HuH-7.5 (cell line): ENCODE results near the gene SLC6A3.

Experiments used
- DNase-seq: peaks from one replicate; pipeline ENCODE4 v3.0.0; 2011; ENCODE audit warnings: low spot score

Gene SLC6A3

DNA sequence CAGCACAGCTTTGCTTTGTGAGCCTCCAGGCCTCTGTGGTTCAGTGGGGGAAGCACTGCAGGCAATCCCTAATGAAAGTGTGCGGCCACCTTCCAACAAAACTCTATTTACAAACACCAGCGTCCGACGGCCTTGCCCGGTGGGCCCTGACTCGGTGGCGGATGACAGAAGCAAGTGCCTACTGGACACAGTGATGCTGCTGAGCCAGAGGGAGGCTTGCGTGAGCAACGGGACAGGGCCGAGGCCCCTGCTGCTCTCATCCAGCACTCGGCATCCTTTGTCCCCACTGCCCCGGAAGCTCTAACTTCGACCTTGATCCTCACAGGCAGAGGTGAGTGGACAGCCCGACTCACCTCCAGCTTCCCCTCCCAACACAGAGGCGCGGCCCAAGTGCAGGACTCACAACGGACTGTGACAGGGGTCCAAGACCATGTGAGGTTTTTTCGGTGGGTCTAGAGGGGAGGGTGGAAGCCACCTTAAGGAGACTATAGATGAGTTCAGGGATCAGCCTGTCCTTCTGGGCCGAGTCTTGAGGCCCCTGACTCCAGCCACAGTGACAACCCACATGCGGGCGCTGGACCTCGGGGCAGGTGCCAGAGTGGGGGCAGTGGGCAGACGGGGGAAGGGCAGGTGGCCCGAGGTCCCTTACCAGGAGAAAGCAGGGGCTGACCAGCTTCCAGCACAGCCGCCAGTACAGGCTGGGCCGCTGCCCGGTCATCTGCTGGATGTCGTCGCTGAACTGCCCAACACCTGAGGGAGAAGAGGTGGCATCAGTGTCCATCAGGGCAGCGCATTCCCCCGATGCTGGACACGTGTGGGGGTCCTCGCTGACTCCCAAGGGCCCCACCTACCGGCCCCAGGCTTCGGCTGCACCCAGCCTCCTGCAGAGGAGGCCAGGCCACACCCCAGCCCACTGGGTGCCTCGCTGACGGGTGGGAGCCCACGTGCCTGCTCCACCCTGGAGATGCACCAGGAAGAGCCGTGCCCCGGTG, 39.4 kb downstream of the SLC6A3 start:
- DNase-seq, result no peak

DNA sequence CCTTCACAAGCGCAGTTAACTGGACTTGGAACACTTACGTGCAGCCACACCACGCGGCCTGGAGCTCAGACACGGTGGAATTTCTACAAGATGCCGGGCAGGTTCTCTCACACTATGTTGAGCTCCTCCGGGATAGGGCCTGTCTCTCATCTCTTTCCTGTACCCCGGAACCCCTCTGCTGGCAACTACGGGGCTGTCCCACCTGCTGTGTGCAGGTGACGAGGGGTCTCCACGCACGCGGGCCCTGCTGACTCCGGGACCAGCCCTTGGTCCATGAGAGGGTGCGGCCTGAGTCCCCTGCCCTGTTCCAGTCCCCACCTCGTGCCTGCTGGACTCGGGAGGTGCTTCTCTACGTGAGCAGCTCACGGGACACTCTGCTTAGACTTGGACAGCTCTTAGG, 40.1 kb downstream of the SLC6A3 start:
- no peak for DNase-seq

DNA sequence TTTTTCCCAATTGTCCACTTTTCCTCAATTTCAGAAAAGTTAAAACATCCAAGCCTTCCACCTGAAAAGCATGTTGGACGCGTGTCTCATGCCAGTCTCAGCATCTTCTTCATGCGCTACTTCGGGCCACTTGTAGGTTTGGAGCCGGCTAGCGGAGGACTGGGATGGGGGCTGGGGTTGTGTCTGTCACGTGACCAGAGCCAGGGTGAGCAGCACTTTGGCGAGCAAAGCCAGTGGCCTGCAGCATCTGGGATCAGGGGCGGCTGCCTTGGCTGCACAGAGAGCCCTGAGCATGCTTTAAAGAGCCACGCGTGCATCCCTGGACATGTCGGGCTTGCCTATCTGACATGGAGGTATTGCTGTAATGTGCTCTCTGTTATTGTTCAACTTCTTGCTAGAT, 41.2 kb downstream of the SLC6A3 start:
- DNase-seq, result no peak

DNA sequence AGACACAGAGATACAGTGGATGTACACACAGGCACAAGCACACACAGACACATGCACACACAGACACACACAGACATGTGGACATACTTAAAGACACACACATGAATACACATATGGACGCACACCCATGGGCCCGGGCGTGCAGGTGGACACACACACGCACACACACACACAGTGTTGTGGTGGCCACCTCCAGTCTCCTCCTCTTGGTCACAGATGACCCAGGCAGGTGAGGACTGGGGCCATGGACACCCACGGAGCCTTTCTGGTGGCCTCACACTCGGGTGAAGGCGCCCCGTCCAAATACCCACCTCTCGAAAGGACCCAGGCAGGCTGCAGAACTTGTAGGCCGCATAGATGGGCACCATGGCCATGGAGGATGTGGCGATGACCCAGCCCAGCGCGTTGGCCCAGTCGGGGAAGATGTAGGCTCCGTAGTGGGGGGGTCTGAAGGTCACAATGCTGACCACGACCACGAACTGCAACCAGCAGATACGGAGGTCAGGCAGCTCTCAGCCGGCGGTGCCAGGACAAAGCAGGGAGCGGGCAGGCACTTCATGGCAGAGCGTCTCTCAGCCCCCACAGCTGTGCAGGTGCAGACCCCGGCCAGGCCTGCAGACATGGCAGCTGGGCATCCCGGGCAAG, 42.5 kb downstream of the SLC6A3 start:
- DNase-seq, result no peak

DNA sequence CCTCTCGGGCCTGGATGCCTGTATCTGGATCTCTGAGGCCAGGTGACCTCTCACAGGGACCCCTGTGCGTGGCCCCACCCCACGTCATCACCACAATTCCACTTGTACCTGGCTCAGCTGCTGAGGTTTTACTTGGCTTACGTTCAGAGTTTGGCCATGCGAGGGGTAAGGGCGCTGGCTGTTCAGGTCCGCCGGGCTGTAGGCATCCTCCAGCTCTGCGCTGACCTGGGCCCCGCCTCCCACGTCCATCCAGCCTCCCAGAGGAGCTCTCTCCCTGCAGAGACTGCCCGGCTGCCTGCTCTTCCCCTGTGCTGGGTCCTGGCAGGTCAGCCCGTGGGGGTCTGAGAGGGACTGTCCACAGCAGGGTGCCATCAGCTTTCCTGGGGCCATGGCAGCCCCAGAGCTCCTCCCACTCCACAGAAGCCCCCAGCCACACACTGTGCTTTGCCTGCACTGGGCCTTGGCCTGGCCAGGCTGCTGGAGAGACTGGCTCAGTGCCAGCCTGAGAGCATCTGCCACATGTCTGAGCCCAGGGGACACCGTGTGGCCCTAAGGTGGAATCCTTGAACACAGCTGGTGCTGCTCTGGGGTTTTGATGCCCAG, 43.6 kb downstream of the SLC6A3 start:
- DNase-seq, result no peak

DNA sequence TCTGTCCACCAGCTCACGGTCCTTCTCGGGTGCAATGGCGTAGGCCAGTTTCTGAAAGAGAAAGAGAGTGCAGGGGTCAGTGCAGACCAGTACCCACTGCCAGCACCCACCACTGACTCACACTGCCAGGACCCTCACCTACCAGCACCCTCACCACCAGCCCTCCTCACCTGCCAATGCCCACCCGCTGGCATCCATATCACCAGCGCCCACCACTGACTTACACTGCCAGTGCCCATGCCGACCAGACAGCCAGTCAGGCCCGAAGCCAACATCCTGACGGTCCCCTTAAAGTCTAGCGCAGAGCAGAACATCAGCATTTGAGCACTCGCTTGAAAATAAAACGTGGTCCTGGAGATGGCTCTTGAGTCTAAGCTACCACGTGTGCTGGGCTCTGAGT, 44.3 kb downstream of the SLC6A3 start:
- no peak for DNase-seq

DNA sequence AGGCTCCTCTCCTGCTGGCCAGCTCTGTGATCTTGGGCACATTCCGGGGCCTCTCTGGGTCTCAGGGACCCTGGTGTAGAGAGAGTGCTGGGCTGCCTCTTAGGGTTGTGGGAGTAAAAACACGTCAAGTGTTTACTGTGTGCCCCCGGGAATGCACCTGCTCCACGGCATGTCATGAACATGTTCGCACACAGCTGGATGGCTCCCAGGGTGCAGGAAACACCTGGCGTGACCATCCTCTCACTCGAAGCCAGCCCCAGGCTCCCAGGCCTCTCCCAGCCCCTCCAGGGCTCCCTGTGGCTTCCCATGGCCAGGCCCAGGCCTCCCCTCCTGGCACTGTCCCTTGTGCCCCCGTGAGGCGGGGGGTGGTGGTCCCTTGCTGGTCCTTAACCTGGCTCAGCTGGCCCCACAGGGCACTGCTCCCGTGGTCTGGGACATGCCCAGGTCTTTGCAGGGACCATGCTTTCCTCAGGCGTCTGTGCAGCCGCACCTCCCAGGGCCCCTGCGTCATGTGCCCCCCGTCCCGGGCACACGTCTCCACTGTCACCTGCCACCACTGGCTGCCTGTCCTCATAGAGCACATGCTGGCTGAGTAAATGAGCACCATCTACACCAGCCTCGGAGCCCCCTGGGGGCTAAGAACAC, 44.9 kb downstream of the SLC6A3 start:
- DNase-seq, result no peak

DNA sequence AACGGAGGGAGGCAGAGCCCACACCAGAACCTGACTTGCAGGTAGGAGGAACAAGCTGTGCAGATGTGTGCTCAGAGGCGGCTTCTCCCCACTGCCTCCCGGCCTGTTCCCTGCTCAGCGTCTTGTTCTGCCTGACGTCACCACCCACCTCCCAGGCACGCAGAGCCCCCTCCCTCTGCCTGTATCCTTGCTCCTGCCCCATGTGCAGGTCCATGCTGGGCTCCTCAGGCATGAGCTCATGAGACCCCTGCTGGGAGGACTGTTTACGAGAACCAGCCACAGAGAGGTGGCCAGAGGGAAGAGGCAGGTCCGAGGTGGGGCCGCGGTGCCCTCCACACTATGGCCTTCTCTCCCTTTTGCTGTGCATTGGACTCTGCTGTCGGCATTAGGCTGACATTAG, 45.5 kb downstream of the SLC6A3 start:
- DNase-seq, result no peak

DNA sequence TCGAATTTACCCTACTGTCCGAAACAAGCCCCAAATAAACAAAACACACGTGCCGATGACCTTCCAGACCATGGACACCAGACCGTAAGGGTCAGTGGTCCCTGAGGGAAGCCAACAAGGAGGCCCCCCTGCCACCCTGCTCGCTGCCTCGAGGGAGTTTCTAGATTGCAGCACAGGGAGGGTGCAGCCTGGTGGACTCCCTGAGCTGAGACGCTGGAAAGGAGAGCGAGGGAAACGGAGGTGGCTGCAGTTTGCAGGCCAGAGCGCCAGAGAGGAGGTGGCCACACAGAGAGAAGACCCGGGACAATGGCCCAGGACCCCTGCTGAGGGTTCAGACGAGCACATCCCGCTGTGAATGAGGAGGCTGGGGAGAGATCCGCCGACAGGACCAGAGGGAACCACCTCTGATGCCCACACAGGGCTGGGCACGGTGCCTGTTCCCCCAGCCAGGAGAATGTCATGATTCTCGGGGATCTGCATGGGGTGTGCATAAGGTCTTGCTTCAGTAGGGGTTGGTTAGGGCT, 48.9 kb downstream of the SLC6A3 start:
- DNase-seq, result no peak

DNA sequence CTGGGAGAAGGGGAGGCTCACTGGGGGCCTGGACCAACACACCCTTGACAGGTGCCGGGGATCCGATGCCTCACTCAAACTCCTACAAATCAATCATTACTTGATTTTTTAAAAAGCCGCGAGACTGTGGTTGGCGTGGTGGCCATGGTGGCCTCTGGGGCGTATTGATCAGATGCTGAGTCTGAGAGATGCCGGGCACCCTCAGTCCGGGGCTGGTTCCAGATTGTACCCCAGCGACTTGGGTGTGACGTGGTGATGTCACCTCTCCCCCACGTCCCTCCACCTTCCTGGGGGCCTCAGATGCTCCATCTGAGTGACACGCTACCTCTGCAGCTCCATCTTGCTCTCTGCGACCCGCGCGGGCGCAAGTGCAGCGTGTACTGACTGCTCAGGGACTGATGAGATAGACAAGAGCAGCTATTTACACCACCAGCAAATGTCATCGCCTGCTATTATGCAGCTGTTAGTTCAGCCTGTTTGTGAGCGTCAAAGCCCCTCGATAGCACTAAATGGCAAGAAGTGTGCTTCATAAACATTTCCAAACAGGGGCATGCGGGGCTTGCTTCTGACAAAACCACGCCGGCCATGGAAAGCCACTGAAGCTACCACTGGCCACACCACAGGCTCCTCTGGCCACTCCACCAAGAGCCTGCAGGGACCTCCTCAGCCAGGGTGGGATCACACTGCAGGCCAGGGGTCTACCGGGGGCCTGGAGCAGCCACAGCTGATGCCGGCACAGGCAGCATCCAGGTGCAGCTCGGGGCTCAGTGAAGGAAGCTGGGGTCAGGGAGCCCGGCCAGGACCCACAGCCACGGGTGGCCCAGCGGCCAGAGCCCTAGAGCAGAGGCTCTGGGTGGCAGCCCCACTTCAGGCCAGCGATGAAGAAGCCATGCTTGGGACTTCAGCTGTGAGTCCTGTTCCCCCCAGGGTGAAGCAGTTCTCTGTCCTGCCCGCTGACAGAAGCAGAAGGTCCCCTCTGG, 50.1 kb downstream of the SLC6A3 start:
- DNase-seq, result no peak

DNA sequence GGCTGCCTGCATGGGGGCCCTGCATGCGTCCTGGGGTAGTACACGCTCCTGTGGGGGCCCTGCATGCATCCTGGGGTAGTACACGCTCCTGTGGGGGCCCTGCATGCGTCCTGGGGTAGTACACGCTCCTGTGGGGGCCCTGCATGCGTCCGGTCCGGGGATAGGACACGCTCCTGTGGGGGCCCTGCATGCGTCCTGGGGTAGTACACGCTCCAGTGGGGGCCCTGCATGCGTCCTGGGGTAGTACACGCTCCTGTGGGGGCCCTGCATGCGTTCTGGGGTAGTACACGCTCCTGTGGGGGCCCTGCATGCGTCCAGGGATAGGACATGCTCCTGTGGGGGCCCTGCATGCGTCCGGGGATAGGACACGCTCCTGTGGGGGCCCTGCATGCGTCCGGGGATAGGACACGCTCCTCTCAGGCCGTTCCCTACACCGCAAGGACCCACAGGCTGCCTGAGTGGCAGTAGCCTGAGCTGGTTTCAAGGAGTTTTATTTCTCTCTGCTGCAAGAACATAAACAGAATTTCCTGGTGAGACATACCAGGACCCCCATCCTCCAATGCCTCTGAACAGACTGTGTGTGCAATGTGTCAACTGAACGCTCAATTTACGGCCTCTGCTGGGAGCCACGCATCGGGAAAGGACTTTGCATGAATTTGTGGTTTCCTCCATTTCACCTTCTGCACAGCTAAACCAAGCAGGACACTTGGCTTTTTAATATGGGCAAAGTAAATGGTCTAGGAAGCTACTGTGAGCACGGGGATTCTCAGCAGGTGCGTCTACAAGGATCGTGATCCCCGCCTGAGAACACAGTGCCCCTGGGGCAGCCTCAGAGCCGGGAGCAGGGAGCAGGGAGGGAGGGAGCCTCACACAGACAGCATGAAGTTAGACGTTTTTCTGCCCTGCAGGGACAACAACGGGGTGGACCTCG, 51.4 kb downstream of the SLC6A3 start:
- no peak for DNase-seq

DNA sequence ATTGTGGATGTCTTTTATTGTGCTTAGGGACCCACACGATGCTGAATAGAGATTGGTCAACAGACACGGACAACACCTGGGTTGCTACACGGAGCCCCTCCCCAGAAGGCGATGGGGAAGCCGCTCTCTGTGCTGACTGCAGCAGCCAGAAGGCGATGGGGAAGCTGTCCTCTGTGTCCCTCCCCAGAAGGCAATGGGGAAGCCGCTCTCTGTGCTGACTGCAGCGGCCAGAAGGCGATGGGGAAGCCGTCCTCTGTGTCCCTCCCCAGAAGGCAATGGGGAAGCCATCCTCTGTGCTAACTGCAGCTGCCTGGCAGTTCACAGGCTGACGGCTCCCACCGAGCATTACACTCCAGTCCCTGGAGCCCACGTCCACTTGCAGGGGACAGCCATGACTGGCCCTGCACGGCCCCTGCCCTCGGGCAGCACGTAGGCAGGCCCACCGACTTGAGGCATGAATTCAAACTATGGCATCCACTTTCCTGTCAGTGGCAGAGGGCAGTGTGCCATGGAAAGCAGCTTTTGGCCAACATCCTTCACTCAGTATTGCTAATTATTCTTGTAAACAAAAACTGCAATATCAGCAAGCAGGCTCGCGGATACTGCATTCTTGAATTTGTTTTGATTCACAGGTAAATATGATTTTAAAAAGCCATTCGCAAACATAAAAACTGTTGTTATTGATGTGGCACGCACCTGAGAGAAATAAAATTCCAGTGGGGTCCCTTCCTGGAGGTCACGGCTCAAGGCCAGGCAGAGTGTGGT, 52.3 kb downstream of the SLC6A3 start:
- no peak for DNase-seq

DNA sequence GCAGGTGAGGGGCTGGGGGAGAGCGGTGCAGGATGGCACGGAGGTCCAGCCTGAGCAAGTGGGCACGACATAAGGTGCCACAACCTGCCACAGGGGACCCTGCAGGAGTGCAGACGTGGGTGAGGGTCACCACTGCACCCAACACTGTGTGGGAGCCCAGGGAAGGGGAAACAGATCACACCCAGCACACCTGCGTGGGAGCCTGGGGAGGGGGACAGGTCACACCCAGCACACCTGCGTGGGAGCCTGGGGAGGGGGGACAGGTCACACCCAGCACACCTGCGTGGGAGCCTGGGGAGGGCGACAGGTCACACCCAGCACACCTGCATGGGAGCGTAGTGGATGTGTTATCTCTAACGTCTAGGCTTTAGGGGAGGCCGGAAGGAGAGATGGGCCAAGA, 53.0 kb downstream of the SLC6A3 start:
- DNase-seq, result no peak

DNA sequence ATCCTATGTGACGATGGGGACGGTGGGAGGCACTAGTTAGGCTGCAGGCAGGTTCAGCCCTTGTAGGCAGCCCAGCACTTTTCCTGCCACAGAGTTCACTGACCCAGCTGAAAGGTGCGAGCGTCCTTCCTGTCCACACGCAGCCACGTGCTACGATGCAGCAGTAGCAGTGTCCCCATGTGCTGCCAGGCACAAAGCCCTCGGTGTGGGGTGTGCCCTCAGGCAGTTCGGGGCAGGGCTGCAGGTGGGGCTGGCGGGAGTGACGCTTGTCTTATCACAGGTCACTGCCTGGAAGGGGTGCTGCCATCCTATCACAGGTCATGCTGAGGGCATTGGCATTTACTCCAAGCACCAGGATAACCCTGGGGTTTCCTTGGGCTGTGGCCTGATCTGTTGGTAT, 53.5 kb downstream of the SLC6A3 start:
- no peak for DNase-seq

DNA sequence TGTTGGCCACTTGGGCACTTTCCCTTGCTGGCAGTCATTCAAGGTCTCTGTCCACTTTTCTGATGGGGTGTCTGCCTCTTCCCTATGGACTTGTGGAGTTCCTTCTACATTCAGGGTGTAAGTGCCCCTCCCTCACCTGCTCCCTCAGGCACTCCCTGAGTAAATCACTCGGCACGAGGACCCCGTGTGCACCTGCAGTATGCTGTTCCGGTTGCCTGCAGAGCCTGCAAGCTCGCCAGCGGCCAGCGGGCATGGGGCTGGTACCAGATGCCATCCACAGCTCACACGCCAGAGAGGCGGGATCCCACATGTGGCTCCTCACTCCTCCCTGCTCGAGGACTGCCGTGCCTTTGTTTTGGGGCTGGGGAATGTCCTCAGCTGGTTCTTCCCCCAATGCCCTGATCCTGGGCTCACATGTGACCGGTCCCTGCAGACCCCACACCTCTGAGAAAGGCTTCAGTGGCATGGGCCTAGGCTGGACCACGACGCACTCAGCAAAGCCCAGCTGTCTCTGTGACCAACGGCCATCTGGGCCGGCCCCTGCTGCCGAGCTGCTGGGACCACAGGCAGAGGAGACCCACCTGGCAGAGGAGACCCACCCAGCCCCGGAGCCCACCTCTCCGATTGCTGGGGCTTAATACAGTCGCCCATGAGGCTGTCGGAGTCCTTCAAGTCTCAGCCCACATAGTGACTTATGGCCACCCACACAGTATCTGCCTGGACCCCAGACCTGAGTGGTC, 54.2 kb downstream of the SLC6A3 start:
- DNase-seq, result no peak

DNA sequence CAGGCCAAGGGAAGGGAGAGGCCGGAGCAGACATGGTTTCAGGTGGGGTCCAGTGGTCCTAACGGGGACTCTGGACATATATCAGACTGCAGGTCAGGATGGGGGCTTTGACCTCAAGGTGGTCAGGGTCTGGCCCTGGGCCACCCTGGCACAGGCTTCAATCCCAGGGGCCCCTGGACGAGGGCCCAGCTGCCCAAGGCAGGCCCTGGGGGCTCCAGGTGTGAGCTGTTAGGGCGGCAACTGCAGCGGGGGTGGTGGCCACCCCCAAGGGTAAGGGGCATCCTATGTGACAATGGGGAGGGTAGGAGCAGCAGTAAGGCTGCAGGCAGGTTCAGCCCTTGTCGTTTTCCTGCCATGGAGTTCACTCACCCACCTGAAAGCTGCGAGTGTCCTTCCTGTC, 54.9 kb downstream of the SLC6A3 start:
- DNase-seq, result no peak

DNA sequence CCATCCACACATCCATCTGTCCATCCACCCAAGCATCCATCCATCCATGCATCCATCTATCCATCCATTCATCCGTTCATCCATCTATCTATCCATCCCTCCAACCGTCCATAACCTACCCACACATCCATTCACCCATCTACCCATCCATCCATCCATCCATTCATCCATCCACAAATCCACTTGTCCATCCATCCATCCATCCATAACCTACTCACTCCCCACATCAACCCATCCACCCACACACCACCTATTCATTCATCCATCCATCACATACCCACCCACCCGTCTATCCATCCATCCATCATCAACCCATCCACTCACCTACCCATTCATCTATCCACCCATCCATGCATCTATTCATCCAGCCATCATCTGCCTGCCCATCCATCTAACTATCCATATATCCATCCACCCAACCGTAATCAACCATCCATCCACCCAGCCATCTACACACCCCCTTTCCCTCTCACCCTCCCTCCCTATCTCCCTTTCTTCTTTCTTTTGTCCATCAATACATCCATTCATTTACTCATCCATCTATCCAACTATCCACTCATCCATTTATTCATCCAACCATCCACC, 56.8 kb downstream of the SLC6A3 start:
- DNase-seq, result no peak

DNA sequence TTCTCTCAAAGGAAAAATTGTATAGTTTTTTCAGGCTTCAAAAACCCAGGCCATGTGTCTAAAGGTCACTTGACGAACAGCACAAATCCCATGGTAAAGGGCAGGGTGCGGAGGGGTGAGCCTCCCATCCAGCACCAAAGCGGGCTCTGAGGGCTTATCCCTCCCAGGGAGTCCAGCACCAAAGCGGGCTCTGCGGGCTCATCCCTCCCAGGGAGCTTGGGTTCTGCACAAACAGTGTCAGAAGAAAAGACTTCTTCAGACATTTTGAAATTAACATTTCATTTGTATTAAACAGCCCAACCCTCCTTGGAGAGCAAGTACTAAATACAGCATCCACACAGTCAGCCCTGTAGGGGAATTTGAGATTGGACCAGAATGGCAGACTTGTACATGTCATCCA, 57.4 kb downstream of the SLC6A3 start:
- no peak for DNase-seq
